HG03039 (cell line): ENCODE measurements around the gene PTGES3L.

Source experiments
- ATAC-seq: cut with Tn5 transposase; IDR thresholded peaks from one replicate; pipeline ENCODE4 v1.9.1; 2021; ENCODE audit warnings: mild to moderate bottlenecking, moderate library complexity; ENCODE audit not compliant: unreplicated experiment

PTGES3L gene

DNA sequence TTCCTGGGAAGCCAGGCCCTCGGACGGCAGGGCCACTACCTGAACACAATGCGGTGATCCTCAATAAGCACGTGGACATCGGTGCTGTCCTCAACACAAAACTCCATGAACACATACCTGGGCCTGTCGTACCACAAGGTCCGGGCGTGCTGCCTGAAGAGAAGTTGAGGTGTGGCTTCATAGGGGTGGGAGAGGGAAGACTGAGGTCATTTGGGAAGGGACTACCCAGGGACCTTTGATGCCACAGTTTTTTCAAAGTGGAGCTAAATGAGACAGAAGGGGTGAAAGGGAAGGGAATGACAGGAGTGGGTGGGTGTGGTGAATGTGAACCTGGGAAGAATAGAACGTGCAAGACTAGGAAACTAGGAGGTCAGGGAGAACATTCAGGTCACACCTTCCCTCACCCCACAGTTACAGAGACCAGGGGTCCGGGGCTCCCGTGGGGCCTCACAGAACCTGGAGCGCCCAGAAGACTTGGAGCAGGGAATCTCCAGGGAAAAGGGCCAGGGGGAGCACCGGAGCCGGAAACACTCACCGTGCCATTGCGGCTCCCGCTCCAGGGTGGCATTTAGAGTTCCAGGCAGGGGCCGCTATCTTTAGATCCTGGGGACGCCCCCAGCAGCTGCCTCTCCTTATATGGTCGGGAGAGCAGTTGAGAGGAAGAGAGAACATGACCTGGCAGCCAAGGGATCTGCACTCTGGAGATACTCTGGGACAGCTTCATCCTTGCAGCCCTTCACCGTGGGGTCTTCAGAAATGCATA, at the start of gene PTGES3L:
Gene PTGES3L (minus strand): TSS at position 570 of the 763 bp plus-strand sequence. CDS start 27 bp downstream, at position 543.
- ATAC-seq: peak; percentile 24

- ATAC-seq: no peak
These were observed 48.5 kb upstream of the PTGES3L start for GRCh38 chr17:43028221-43028861.

DNA sequence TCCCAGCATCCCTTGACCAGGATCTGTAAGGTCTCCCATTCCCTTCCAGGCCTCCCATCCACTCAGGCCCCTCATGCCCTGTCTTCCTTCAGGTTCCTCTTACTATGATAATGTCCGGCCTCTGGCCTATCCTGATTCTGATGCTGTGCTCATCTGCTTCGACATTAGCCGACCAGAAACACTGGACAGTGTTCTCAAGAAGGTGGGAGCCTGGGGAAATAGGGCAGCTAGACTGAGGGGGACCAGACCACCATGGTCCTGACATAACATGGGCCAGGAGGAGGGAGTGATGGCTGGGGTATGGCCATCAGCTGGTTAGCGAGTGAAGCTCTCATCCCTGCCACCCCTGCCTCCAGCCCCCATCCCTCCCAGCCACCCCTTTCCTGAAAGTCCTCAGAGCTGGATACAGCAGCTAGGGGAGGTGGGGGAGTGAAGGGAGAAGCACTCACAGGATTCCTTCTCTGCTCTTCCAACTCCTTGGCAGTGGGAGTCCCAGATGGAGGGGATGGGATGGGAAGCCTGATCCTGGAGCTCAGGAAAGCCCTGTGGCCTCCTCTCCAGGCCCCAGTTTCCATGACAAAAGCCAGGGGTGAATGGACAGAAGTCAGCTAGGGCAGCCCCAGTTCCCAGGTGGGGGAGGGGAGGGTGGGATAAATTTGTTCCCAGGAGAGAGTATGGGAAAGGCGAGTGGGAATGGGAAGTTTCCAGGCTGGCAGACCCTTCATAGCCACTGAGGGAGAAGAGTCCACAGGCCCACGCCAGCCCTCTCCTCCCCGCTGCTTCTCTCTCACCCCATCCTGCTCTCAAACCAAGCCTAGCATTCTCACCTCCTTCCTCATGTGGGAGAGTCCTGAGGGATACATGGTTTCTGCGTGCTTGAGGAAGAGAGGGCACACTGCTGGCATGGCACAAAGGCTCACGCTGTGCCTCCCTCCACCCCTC, 47.5 kb upstream of the PTGES3L start:
- ATAC-seq: no peak

GRCh38 chr17:43026595-43026994, 46.7 kb upstream of the PTGES3L start:
- no peak for ATAC-seq

GRCh38 chr17:43025766-43026537, 46.1 kb upstream of the PTGES3L start:
- no peak for ATAC-seq

DNA sequence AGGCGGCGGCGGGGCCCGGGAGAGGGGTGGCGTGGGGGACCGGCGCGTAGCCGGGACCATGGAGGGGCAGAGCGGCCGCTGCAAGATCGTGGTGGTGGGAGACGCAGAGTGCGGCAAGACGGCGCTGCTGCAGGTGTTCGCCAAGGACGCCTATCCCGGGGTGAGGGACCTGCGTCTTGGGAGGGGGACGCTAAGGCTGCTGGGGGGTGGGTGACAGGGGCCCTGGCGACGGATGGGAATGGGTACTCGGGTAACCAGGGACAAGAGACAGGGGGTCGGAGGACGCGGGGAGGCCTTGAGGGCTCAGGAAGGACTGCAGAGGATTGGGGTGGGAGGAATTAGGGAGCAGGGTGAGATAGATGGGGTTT, 45.4 kb upstream of the PTGES3L start:
- ATAC-seq: no peak

DNA sequence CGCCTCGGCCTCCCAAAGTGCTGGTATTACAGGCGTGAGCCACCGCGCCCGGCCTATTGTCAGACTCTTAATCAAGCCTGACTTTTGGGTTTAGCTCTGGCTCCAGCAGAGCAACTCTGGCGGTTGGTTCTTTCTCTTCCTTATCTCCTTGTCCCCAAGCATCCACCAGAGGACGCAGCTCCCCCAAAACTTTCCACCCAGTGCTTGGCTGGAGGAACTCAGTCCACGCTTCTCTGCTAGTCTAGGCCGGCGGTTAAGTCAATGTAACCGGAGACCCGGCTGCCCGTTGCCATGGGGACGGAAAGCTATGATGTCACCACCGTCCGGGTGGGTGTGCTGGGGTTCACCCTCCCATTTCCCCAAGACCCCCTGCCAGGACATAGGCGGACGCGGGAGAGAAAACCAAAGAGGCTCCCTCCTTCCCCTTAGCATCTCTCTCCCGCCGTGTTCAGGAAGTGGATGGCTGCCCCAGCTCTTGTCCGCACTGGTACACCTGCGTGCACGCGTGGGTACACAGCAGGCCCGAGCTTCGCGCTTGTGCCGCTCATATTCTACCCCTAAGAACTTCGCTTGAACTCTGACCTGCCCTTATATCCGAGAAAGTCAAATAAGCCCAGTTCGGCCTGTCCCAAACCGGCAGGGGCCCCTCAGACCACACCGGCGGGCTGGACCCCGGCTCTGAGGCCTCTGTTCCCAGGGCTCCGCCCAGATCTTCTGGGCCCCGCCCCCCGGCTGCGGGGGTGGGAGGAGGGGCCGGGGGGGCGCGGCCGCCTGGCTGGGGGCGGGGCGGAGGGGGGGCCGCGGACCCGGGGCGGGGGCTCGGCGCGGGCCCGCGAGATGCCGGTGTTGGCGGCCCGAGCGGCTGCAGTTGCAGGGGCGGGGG, 44.8 kb upstream of the PTGES3L start, which contains the start of gene RND2:
Gene RND2 (plus strand): TSS at position 825 of the 883 bp plus-strand sequence. CDS start 117 bp downstream, outside the sequence.
- no peak for ATAC-seq

- no peak for ATAC-seq
These were observed 42.0 kb upstream of the PTGES3L start, which contains the start of gene VAT1 for GRCh38 chr17:43021741-43022512. VAT1 (minus strand) TSS chr17:43022385; CDS start chr17:43022322, 63 bp downstream.

DNA sequence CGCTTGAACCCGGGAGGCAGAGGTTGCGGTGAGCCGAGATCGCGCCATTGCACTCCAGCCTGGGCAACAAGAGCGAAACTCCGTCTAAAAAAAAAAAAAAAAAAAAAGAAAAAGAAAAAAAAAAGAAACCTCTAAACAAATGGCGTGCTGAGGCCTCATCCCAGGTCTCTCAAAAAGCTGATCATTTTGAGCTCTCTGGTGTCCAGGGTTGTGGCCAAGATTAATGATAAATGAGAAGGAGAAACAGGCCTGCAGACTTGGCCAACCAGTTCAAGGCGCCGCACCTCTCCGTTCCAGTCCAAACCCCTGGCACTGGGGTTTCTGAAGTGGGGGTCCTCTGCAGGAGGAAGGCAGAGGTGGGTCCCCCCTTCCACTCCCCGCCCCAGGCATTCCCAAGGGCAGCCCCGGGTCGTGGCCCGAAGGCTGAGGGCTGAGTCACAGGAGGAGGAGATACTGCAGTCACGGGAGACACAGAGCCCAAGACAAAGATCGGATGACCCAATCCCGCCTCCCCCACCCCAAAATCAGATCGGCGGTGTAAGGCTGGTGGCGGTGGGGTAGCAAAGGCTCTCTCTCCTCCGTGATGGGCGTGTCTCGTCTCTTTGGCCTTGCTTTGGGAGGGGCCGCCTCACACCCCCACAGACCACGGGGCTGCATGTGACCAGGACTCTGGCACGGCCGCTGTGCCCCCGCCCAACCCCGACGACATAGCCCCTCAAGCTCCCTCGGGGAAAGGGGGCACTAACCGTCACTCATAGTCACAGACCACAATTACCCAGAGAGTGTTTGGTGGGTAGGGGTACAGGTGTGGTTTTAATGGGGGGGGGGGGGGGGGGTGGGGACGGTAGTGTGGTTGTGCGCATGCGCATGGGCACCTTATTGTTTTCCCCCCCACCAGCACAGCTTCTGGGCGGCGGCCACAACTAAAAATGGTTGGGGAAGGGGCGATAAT, 41.2 kb upstream of the PTGES3L start:
- ATAC-seq: no peak

DNA sequence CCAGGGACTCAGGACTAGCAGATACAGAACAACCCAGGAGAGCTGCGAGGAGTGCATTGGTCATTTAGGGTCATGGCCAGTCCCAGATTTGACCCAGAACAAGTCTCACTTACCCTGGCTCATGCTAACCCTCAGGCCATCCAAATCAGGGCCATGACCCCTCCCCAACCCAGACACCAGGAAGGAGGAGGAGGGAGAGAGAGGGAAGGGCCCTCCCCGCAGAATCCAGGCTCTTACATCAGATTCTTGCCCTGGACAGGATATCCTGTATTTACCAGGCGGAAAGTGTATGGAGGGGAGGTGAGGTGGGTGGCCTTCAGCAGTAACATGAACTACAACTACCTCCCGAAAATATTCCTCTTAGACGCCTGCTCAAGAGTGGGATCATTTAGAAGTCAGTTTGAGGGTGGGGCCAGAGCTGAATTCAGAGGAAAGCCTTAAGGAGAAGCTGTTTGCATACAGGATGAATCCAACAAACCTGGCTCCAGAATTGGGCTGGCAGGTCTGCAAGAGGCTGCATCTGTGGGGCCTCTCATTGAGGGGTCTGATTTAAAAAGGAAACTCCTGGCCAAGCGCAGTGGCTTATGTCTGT, 40.2 kb upstream of the PTGES3L start:
- no peak for ATAC-seq

GRCh38 chr17:43019418-43019817, 39.5 kb upstream of the PTGES3L start:
- no peak for ATAC-seq

GRCh38 chr17:43018932-43019331, 39.1 kb upstream of the PTGES3L start:
- ATAC-seq: no peak

DNA sequence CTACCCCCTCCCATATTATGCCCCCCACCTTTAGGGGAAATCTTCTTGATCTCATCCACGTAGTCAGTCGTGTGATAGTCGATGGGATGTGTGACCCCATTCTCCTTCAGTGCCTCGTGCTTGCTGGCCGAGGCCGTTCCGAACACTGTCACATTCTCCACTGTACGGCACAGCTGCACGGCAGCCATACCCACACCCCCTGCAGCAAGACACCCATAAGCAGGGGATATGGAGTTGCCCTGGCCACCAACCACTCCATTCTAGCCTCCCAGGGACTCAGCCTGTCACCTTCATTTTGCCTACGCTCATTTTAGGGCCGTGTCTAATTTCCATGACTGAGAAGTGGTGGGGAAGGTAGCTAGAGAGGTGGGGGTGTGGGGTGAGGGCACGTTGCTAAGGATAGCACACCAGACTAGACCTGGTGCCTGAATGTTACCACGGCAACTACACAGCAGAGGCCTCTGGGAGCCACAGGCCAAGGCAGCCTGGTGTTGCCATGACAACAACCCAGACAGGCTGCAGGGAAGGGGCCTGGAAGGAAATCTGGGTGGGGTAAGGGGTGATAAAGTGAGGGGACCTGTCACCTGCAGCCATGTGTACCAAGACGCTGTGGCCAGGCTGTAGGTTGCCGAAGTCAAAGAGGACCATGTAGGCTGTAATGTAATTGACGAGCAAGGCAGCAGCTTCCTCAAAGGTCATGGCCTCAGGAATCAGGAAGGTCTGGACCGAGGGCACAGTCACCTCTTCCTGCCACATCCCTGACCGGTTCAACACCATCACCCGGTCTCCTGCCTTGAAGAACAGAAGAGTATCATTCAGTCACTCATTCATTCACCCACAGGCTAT, 38.4 kb upstream of the PTGES3L start:
- ATAC-seq: no peak

GRCh38 chr17:43016216-43016615, 36.3 kb upstream of the PTGES3L start:
- ATAC-seq: no peak

- no peak for ATAC-seq
These were observed 35.7 kb upstream of the PTGES3L start for GRCh38 chr17:43015579-43015978.
